Central memory CD4-positive, alpha-beta T cell (primary cell): ENCODE results near the gene TSKU.
"Not testable (repeated sequence)": the region's sequence is repeated elsewhere in the genome, so short reads cannot be mapped to it uniquely, and the experiment has no call there.

Experiments used
- DNase-seq: peaks from one replicate; pipeline ENCODE4 v3.0.0; 2022

The TSKU gene

GRCh38 chr11:76827005-76827404 lies 43.8 kb downstream of the TSKU start:
- DNase-seq = not testable (repeated sequence)

DNA sequence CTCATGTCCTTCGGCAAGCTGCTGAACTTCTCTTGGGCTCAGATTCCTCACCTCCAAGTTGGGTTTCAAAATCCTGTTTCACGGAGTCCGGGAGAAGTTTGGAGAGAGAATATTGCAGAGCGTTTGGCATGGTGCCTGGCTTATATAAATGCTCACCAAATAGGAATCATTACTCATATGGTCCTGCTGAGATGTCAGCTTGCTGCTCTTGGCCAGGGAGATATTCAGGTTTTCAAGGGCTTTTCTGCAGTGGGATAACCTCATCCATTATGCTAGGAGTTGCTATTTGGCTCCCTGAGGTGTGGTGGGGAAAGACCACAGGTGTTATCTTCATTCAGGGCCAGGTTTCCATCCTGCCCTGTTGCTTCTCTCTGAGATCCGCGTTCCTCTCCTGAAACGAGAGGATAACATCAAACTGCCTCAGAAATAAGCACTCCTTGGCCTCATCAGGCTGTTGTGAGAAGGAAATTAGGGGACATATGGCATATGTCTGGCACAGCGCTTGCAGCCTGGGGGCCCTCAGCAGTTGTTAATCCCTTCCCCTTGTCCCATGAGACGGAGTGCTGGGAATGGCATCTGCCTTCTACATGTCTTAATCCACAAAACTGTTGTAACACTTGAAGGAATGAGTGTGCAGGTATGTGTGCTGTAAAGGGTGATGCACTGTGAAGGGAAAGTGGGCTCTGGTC lies 47.6 kb downstream of the TSKU start:
- no peak for DNase-seq

DNA sequence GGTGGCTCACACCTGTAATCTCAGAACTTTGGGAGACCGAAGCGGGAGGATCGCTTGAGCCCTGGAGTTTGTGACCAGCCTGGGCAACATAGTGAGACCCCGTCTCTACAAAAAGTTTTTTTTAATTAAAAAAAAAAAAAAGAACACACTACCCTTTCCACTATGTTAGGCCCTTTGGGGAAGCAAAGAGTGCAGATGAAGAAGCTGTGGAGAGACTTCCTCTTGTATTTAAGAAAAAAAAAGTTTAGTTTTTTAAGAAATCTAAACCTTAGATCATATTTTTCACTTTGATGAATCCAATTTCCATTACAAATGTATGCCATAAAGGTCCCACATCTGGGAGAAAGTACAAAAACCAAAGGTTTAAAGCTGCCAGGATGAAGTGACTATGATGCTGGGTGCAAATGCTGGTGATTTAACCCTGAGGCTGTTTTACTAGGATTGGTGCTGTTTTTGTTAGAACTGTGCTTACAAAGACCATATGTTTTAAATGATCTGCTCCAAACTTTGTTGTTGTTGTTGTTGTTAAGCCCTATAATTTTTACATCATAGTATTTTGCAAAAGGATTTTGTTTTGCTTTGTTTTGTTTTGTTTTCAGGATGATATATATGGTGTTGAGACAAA lies 48.6 kb downstream of the TSKU start:
- no peak for DNase-seq

DNA sequence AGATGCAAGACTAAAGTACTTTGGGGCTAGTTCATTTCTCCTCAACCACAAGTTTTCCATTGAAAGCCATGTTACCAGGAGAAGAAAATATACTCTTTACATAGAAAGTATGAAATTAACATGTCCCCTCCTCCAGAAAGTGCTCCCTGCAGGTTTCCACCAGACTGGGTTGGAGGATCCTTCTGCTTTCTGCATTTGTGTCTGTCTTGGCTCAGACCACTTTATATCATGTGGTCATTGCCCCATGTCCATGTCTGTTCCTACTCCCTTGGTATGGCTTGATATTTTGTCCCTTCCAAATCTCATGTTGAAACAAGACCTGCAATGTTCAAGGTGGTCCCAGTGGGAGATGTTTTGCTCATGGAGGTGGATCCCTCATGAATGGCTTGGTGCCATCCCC lies 49.2 kb downstream of the TSKU start:
- DNase-seq = no peak

GRCh38 chr11:76834151-76834550 lies 51.0 kb downstream of the TSKU start:
- no peak for DNase-seq

GRCh38 chr11:76835036-76835435 lies 51.9 kb downstream of the TSKU start:
- no peak for DNase-seq

DNA sequence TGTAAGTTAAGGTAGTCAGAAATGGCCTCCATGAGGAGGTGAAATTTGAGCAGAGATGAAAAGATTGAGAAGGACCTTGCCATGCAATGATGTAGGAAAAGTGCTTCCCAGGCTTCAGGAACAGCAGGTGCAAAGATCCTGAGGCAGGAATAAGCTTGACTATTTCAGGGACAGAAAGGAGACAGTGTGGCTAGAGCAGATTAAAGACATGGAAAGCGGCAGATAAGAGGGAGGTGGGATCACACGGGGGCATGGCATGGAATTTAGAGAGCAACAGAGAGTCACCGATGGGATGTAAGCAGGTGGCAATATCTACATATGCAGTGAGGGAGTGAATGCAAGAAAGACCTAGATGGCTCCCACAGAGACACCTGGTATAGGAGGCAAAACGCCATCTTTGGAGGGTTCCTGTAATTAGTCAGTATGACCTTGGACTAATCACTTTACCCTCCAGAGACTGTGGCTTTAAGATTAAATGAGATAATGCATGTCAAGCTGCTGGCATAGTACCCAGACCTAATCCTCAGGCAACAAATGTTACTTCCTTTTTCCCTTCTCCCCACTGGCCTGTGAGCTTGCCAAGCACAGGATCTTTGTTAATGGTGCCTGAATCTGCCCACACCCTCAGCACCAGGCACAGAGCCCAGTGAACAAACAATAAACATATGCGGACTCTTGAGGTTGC lies 52.9 kb downstream of the TSKU start:
- DNase-seq = no peak

GRCh38 chr11:76836613-76837291 lies 53.6 kb downstream of the TSKU start:
- DNase-seq = no peak

DNA sequence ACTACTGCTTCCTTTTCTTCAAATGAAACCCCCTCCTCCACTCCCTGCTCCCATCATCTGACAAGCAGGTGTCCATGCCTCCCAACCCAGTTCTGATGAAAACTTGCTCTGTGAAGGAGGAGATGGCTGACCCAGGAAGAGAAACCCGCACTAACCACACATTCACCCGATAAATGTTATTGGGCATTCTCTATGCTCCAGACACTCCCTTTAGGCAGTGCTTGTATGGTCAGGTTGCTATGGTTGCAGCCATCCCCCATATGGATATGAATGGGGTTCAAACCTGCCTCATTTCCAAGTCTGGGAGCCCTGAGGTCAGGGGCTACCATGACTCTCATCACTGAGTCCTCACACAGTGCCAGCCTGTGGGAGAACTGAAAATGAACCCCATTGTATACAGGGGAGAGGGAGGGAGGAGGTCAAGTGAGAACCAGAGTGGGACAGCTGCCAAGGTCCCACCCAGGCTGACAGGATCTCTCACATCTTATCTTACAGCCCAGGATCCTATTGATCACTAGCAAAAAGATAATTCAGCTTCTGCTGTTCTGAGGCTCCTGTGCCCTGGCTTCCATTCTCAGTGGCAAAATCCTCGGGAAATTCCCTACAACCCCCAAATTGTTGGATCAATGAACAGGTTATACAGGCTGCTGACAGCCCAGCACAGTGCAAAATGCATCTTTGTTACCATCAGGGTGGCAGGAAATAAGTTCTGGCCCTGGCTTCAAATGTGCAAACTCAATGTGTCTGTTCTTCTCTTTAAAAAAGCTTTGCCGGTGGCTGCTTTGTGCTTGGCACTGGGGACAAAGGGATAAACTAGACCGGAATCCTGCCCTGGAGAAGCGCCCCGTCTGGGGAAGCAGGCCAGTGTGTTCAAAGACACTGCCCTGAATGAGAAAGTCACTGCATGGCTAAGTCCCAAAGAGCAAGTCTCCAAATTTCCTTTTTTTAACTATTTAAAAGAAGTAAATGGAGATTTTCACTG lies 54.8 kb downstream of the TSKU start:
- no peak for DNase-seq

DNA sequence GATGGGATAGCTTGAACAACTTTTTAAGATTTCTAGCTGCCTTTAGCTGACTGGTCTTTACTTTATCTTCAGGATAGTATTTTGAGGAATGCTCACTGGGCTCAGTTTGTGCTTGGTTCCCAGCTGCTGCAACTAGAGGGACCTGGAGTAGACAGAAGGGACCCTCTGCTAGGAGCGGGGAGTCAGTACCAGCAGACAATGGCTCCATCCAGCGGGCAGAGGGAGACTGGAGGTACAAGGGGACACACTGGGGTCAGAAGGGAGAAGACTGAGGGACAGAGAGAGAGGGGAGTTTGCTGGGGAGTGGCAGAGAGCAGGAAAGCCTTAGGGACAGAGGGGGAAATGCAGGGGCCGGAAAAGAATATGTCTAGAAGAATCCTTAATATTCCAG lies 55.5 kb downstream of the TSKU start:
- no peak for DNase-seq

DNA sequence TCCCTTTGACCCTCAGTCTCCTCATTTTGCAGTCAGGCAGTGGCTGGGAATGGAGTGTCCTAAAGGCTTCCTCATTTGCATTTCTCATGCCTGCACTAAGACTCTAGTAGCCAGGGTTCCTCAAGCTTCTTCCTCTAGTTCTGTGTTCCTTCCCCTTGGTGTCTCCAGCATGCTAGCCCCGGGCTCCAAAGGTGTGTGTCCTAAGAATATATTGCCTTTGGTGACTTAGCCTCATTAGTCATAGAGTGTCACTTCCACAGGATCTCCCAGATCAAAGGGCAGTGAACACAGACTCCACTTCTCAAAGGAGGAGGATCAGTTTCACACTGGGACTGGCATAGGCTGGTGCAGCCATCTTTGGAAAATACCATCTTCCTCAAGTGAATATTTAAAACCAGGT lies 56.2 kb downstream of the TSKU start:
- DNase-seq = no peak

DNA sequence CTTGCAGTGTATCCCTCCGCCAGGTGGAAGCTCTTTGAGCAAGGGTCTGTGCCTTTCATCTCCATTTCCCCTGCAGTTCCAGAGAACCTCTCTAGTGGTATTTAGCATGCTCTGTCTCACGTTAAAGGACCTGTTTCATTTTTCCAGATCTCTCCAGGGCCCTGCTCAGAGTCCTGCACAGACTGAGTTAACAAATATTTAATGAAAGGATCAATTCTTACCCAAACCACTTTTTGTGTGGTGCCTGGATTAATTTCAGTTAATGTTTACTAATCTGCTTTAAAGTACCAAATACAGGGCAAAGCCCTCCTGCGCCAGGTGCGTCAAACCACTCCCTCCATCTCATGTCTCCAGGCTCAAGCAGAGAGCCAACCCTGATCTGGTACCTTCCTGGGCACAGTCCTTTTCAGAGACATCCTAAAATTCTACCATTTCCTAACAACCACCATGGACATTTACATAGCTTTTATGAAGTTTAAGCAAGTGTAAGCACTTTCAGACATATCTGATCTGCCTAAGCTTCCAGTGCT lies 58.8 kb downstream of the TSKU start:
- no peak for DNase-seq

DNA sequence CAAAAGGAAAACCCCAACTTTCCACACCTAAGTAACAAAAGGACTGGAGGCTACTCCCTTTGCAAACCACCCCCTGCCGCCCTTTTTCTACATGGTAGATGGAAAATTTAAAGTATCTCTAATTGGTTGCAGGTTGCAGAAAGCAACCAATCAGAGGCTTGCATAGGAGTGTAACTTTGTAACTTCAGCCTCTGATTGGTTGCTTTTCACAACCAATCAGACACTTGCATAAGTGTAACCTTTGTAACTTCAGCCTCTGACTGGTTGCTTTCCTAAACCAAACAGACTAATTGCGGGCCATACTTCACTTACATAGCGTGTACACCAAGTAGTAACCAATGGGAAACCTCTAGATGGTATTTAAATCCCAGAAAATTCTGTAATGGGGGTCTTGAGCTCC lies 60.8 kb downstream of the TSKU start:
- DNase-seq = no peak

- DNase-seq = no peak
These were observed 61.4 kb downstream of the TSKU start for GRCh38 chr11:76844511-76844910.

GRCh38 chr11:76845069-76845468 lies 61.9 kb downstream of the TSKU start:
- no peak for DNase-seq

GRCh38 chr11:76846441-76846840 lies 63.3 kb downstream of the TSKU start:
- DNase-seq = no peak
